ENCODE data around the gene SMYD5.

SMYD5 gene

DNA sequence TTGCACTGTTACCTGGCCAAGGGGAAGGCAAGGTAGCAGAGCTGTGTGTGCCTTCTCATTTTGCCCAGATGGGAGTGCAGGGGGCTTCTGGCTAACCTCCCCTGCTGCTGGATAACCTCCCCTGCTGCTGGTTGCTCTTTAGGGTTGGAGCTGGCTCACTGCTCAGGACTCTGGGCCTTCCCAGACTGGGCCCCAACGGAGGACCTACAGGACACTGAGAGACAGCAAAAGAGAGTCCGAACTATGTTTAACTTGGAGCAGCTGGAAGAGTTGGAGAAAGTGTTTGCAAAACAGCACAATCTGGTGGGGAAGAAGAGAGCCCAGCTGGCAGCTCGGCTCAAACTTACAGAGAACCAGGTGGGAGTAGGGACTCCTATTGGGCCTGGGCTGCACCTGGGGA is 5.8 kb upstream of the SMYD5 start:
- no peak for DNase-seq

- DNase-seq, result no peak
These were observed 4.0 kb upstream of the SMYD5 start for GRCh38 chr2:73210019-73210418.

- no peak for DNase-seq
These were observed 3.3 kb upstream of the SMYD5 start for GRCh38 chr2:73210696-73211095.

- DNase-seq, result no peak
These were observed 2.0 kb upstream of the SMYD5 start for GRCh38 chr2:73212098-73212447.

- peak; percentile 75 to 78 for DNase-seq
These were observed 1.4 kb upstream of the SMYD5 start for GRCh38 chr2:73212448-73213176.

- no peak for DNase-seq
These were observed 1.2 kb downstream of the SMYD5 start for GRCh38 chr2:73215254-73215653.

DNA sequence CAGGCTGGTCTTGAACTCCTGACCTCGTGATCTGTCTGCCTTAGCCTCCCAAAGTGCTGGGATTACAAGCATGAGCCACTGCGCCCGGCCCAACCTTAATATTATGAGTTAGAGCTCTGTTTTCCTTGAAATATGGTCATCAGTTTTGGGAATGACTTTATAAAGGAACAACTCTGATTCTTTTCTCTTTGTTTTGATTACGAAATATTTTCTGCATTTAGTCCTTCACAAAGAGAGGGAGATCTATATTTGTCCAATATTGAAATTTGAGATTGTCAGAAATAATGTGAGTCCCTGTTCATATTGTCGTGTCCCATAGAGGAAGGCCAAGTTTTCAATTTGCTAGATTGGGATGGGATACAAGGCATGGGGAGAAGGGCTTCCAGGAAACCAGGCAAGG is 3.1 kb downstream of the SMYD5 start:
- no peak for DNase-seq

GRCh38 chr2:73217826-73218225 is 3.8 kb downstream of the SMYD5 start:
- no peak for DNase-seq

DNA sequence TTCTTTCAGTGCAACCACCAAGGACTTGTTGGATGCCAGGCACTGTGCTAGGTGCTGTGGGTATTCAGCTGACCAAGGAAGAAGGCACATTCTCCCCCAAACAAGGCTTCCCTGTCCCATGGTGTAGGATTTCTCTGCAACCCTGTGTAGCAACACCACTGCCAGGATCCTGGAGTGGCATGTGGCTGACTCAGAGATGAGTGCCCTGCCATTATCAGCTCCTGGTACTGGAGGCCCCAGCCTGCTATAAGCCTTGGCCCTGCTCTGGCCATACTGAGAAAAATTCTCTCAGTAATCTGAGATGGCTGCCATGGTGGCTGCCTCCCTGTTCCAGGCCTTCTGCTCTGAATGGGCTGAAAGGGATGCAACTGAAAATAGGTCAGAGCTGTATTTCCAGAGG is 4.3 kb downstream of the SMYD5 start:
- DNase-seq, result no peak

GRCh38 chr2:73223821-73224220 is 9.8 kb downstream of the SMYD5 start:
- no peak for DNase-seq

DNA sequence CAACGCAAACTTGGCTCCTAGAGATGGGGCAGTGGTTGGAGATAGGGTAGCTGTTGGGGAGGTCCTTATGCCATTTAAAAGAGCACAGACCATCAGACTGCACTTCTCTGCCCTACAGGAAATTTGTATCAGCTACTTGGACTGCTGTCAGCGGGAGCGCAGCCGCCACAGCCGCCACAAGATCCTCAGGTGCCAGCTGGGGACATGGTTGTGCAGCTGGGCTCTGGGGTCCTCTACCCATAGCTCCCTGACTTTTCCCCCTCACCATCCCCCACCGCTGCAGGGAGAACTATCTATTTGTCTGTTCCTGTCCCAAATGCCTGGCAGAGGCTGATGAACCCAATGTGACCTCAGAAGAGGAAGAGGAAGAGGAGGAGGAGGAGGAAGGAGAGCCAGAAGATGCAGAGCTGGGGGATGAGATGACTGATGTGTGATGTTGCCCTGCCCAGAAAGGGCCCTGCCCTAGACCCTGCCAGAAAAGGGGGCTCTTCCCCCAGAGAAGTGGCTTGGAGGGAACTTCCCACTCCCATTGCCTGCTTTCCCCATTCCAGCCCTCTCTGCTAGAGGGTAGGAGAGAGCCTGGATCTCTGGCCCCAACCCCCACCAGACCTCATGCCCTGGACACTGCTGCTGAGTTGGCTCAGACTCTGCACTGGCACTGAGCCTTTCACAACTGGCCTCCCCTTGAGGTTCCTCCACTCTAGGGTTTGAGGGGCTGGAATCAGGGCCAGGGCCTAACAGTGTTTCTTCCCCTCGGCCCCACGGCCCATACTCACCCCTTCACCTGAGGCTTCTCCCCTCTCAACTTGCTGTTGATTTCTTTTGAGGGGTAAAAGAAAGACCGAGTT is 11.7 kb downstream of the SMYD5 start:
- DNase-seq, result no peak

GRCh38 chr2:73227086-73227485 is 13.0 kb downstream of the SMYD5 start:
- DNase-seq, result no peak

DNA sequence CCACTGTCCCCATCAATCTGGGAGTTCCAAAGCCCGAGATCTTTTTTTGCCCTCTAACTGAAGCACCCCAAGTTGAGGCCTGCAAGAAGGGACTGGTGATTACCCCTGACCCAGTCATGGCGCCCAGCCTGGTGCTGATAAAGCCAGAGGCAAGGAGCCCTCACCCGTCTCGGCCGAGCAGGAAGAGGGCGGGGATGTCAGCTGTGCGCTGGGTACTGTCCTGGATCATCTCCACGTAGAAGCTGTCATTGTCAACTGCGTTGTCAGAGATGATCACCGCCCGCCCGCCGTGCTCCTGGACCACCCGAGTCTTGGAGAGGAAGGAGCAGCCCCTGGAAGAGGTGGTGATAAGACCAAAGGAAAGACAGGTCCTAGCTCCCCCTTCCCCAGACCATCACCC is 14.6 kb downstream of the SMYD5 start:
- DNase-seq, result no peak

- DNase-seq, result peak; percentile 14 to 33
These were observed 18.5 kb downstream of the SMYD5 start for GRCh38 chr2:73232403-73233153.

GRCh38 chr2:73233154-73233931 is 19.3 kb downstream of the SMYD5 start, which contains the start of gene PRADC1:
Gene PRADC1 (minus strand): TSS chr2:73233239. CDS start chr2:73233160, 79 bp downstream.
- DNase-seq, result peak; percentile 100

- peak; percentile 95 to 97 for DNase-seq
These were observed 20.1 kb downstream of the SMYD5 start, which contains the start of gene CCT7 for GRCh38 chr2:73233932-73234832. Gene CCT7 (plus strand): TSS chr2:73234308. CDS start chr2:73234379, 71 bp downstream.

DNA sequence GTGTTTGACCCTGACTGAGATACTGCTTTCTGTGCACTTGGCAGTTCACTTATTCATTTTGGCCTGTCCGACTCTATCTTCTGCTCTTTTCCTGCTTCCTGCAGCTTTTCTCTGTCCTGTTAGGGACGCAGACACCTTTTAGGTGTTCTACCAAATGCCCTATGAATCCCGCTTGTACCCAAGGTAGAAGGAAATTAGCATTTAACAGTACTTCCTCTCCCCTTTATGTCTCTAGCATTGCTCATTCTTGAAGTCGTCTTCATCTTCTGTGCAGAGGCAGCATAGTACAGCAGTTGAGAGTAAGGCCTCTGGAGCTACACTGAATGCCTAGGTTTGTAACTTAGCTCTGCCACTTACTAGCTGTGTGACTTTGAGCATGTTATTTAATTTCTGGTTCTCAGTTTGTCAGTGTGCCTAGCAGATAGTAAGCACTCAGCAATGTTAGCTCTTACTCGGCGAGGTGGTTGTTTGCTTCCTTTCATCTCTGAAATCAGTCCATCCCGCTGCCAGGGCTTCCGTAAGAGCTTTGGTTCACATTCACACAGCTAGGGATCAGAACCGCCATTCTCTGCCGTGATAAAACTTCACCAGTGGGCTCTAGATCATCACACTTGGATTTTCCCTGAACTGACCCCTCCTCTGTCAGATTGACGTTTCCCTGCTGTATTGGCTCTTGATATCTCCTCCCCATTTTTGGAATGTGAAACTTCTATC is 21.4 kb downstream of the SMYD5 start:
- no peak for DNase-seq

- DNase-seq, result no peak
These were observed 23.1 kb downstream of the SMYD5 start for GRCh38 chr2:73237168-73237567.

GRCh38 chr2:73238149-73238548 is 24.1 kb downstream of the SMYD5 start:
- DNase-seq, result no peak

DNA sequence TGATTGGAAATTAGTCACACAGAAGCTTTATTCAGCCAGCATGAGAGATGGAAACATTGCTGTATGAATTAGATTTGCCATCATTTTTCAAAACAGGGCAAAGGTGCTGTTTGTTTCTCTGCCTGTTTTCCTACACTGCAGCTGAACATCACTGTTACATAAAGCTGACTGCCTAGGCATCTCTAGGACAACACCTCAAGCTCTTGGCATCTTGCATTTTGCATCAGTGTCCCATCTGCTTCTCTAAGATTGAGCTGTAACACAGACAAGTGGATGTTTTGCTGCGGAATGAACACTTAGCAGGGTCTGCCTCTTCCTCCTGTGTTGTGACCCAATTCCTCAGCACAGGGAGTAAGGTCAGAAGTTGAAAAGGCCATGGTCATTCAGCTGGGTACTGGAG is 24.9 kb downstream of the SMYD5 start:
- no peak for DNase-seq

GRCh38 chr2:73239776-73240175 is 25.7 kb downstream of the SMYD5 start:
- DNase-seq, result no peak
